ENCODE data around the gene SLC35A3.

DNA sequence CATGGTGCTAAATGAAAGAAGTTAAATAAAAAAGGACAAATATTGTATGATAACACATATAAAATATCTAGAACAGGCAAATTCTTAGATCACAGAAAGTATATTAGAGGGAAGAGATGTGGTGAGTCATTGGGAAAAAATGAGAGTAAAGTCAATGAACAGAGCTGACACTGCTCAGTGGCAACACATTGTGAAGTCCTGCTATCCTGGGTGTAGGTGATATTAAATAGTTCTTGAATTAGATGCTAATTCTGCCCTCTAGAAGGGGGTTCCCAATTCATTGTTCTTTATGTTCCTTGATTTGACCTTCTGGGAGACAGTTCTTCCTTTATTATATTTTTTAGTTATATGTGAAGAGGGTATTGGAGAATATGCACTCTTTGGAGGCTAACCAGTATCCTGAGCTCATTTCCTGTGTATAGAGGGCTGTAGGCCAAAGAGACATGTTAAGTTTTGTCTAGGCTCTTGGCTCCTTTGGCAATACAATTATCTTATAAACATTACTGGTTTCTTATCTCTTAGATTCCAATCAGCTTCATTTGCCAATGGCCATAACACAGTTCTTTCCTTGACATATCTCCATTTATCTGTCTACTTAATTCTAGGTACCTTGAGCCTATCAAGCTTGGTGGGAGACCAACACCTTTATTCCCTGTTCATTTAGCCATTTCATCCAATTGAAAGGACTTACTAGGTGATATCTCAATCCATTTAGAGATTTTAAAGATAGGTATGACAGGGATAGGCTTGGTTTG, 6.6 kb upstream of the SLC35A3 start:
- TF ChIP-seq EZH2 (optimal IDR thresholded peaks at IDR 0.05; ENCODE audit: low read depth, low read length) (no peak), EZH2phosphoT487 (IDR thresholded peaks at IDR 0.05; ENCODE audit: low read length) (no peak)
- TF ChIP-seq, protein P1, sequence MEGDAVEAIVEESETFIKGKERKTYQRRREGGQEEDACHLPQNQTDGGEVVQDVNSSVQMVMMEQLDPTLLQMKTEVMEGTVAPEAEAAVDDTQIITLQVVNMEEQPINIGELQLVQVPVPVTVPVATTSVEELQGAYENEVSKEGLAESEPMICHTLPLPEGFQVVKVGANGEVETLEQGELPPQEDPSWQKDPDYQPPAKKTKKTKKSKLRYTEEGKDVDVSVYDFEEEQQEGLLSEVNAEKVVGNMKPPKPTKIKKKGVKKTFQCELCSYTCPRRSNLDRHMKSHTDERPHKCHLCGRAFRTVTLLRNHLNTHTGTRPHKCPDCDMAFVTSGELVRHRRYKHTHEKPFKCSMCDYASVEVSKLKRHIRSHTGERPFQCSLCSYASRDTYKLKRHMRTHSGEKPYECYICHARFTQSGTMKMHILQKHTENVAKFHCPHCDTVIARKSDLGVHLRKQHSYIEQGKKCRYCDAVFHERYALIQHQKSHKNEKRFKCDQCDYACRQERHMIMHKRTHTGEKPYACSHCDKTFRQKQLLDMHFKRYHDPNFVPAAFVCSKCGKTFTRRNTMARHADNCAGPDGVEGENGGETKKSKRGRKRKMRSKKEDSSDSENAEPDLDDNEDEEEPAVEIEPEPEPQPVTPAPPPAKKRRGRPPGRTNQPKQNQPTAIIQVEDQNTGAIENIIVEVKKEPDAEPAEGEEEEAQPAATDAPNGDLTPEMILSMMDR (IDR thresholded peaks at IDR 0.05; ENCODE audit: low read length): no peak
